Transverse colon (tissue), 4 donors: ENCODE measurements around the gene PRCC. TPM values are rescaled to one million over a fixed set of nuclear protein-coding genes. Genes with fewer than 3 reads are reported as not detected.

Source experiments
- DNase-seq: peaks from one replicate; pipeline ENCODE4 v3.0.0-alpha.2; 2019
- H3K27ac ChIP-seq, 4 donors: fragments of 200-600 bp; sonication (generic); 2 replicates each; pipeline ENCODE4 v1.5.1; 2016 to 2018; ENCODE audit warnings: inconsistent platforms in 4 of 4
- H3K27me3 ChIP-seq: fragments of 200-600 bp; sonication (generic); 2 replicates; pipeline ENCODE4 v1.5.1; 2017; ENCODE audit warnings: inconsistent platforms
- H3K36me3 ChIP-seq, 4 donors: fragments of 200-600 bp; sonication (generic); 2 replicates each; pipeline ENCODE4 v1.5.1; 2017 to 2019; ENCODE audit warnings: inconsistent platforms in 4 of 4
- H3K4me1 ChIP-seq, 4 donors: fragments of 200-600 bp; sonication (generic); 2 replicates each; pipeline ENCODE4 v1.5.1; 2017 to 2020; ENCODE audit warnings: inconsistent platforms in 4 of 4
- H3K4me3 ChIP-seq, 4 donors: fragments of 200-600 bp; sonication (generic); 1 replicate in 1 of 4; 2 replicates in 3 of 4; pipeline versions ENCODE4 v1.5.1 to v1.6.1; 2017 to 2019; ENCODE audit warnings: inconsistent platforms in 4 of 4
- H3K9me3 ChIP-seq, 2 donors: fragments of 200-600 bp; sonication (generic); 2 replicates each; pipeline ENCODE4 v1.5.1; 2017 to 2019; ENCODE audit warnings: inconsistent platforms in 2 of 2
- CTCF ChIP-seq, 5 experiments: fragments of 200-600 bp in 3 of 5; fragments of 450-650 bp in 2 of 5; sonication (generic) in 3 of 5; IDR thresholded peaks; 1 replicate in 2 of 5; 2 replicates in 3 of 5; pipeline ENCODE4 v1.5.1; 2016 to 2017; ENCODE audit warnings: antibody characterized with exemption in 5 of 5, inconsistent platforms in 3 of 5, mild to moderate bottlenecking in 2 of 5, moderate library complexity in 1 of 5
- EP300 ChIP-seq: sonication (generic); formaldehyde crosslinking; IDR thresholded peaks from one replicate; pipeline ENCODE4 v1.6.1; 2017; ENCODE audit warnings: antibody characterized with exemption, low read depth
- POLR2A ChIP-seq: fragments of 450-650 bp; IDR thresholded peaks from one replicate; pipeline ENCODE4 v1.6.1; 2016; ENCODE audit warnings: antibody characterized with exemption, mild to moderate bottlenecking, moderate library complexity
- POLR2AphosphoS5 ChIP-seq, 3 donors: sonication (generic); formaldehyde crosslinking; IDR thresholded peaks; one replicate each; pipeline ENCODE4 v1.6.1; 2016; ENCODE audit warnings: antibody characterized with exemption in 3 of 3
- WGBS, 2 donors: methylation state at CpG; one replicate each; pipeline ENCODE4 v1.1.5; 2018; ENCODE audit warnings: low coverage in 1 of 2; 5-methylcytosine and 5-hydroxymethylcytosine counted together
- in situ Hi-C, 4 donors: fragments of 200-750 bp; cut with MboI; loops; one replicate each; pipeline versions ENCODE4 v1.15.0 to v1.15.1; 2017; ENCODE audit warnings: low sequenced_read_pairs in 3 of 4, low pct_ligation_motif_present in 1 of 4, low pct_unique_long_range_greater_than_20kb in 1 of 4
- intact Hi-C: fragments of 100-400 bp; cut with DNase I; formaldehyde crosslinking; loops from one replicate; pipeline ENCODE4 v1.15.1; 2023; ENCODE audit warnings: low total_unique reads
- total RNA-seq, 4 donors: library from RNA; depleted of rRNA; stranded (reverse); fragments of >200 nt; gene quantifications; one replicate each; pipeline ENCODE4 v1.1.0, GENCODE V29; 2016

PRCC gene
- total RNA-seq, 4 donors from 2014 or later: 15.1 to 69.9 (median 39.4) TPM

- H3K27me3 ChIP-seq: peaks cover 44% of the 10 kb centered on the region
- no peaks in the 10 kb centered on the region for H3K9me3 ChIP-seq
- H3K4me1 ChIP-seq: no peaks in the 10 kb centered on the region
- in situ Hi-C loops: no loop called here
- H3K36me3 ChIP-seq: no peaks in the 10 kb centered on the region
- WGBS, 2 donors: 40 to 45% methylated on average over 2 of the region's 2 CpGs
- H3K4me3 ChIP-seq: no peak overlapping the region
- DNase-seq: no peak
- H3K27ac ChIP-seq: no peak overlapping the region
- intact Hi-C loops: no loop called here
- TF ChIP-seq CTCF (IDR thresholded peaks at IDR 0.05) (no peak), POLR2A (no peak), EP300 (no peak), POLR2AphosphoS5 (IDR thresholded peaks at IDR 0.05) (no peak)
Measured at GRCh38 chr1:156833603-156834002, 66.3 kb downstream of the PRCC start.

- no peak for TF ChIP-seq EP300
- no peak for TF ChIP-seq POLR2A
- no peak for TF ChIP-seq POLR2AphosphoS5 (IDR thresholded peaks at IDR 0.05)
- no peak for TF ChIP-seq CTCF (IDR thresholded peaks at IDR 0.05)
- no peak overlapping the region for H3K4me3 ChIP-seq
- H3K27me3 ChIP-seq: peaks cover 49% of the 10 kb centered on the region
- in situ Hi-C loops (no loop called here), intact Hi-C loops (no loop called here)
- DNase-seq: no peak
- no peak overlapping the region for H3K27ac ChIP-seq
- H3K36me3 ChIP-seq: no peaks in the 10 kb centered on the region
- no peaks in the 10 kb centered on the region for H3K9me3 ChIP-seq
- 71 to 87% methylated on average over 3 of the region's 3 CpGs for WGBS, 2 donors
- no peaks in the 10 kb centered on the region for H3K4me1 ChIP-seq
Measured at GRCh38 chr1:156834322-156834721, 67.0 kb downstream of the PRCC start.

GRCh38 chr1:156836041-156836654 is 68.8 kb downstream of the PRCC start:
- peaks cover 60% of the 10 kb centered on the region for H3K27me3 ChIP-seq
- WGBS, 2 donors: 44 to 51% methylated on average over 4 to 5 of the region's 5 CpGs
- H3K4me1 ChIP-seq: no peaks in the 10 kb centered on the region
- in situ Hi-C loops (no loop called here), intact Hi-C loops (no loop called here)
- TF ChIP-seq POLR2AphosphoS5 (IDR thresholded peaks at IDR 0.05): no peak
- no peak for TF ChIP-seq POLR2A
- no peak for TF ChIP-seq CTCF (IDR thresholded peaks at IDR 0.05)
- no peak for TF ChIP-seq EP300
- no peaks in the 10 kb centered on the region for H3K9me3 ChIP-seq
- no peaks in the 10 kb centered on the region for H3K36me3 ChIP-seq
- DNase-seq: no peak
- H3K27ac ChIP-seq: no peak overlapping the region
- no peak overlapping the region for H3K4me3 ChIP-seq

- Histone ChIP-seq H3K36me3 (no peaks in the 10 kb centered on the region), H3K4me1 (no peaks in the 10 kb centered on the region), H3K27ac (no peak overlapping the region), H3K9me3 (no peaks in the 10 kb centered on the region), H3K27me3 (peaks cover 64% of the 10 kb centered on the region), H3K4me3 (no peak overlapping the region)
- intact Hi-C loops: no loop called here
- WGBS, 2 donors: 61% methylated on average over 4 of the region's 4 CpGs; no CpG with 5 or more reads in 1 of the 2 donors
- TF ChIP-seq CTCF (IDR thresholded peaks at IDR 0.05) (no peak), POLR2A (no peak)
- no peak for DNase-seq
- in situ Hi-C loops: no loop called here
Measured at GRCh38 chr1:156836892-156837291, 69.6 kb downstream of the PRCC start.
